T-helper 17 cell (primary cell): ENCODE results near the gene IL23R. TPM values are rescaled to one million over a fixed set of nuclear protein-coding genes. Genes with fewer than 3 reads are reported as not detected.
A peak's percentile ranks its signal among the peaks of the same experiment; 100 is the strongest.
"Not testable (repeated sequence)": the region's sequence is repeated elsewhere in the genome, so short reads cannot be mapped to it uniquely, and the experiment has no call there.

ENCODE experiments used
- ATAC-seq: fragments of 150-1000 bp; cut with Tn5 transposase; 2 replicates; pipeline ENCODE4 v1.10.0; 2021; ENCODE audit warnings: mild to moderate bottlenecking, moderate library complexity
- DNase-seq, 3 donors: peaks; one replicate each; pipeline versions ENCODE4 v3.0.0 to v3.0.0-alpha.2; 2020 to 2021
- H3K9me3 ChIP-seq: one replicate; pipeline ENCODE4 v1.7.0; 2013; ENCODE audit warnings: low read length, mild to moderate bottlenecking; ENCODE audit not compliant: control insufficient read depth, poor library complexity, severe bottlenecking
- H3K27ac Mint-ChIP-seq: one replicate; pipeline ENCODE4 v1.8.0; 2022; ENCODE audit warnings: mild to moderate bottlenecking, moderate library complexity, mixed read lengths
- H3K27me3 Mint-ChIP-seq: one replicate; pipeline ENCODE4 v1.8.0; 2022; ENCODE audit warnings: mixed read lengths
- H3K36me3 Mint-ChIP-seq: one replicate; pipeline ENCODE4 v1.8.0; 2022; ENCODE audit warnings: low read depth, mixed read lengths
- H3K4me1 Mint-ChIP-seq: one replicate; pipeline ENCODE4 v1.8.0; 2022; ENCODE audit warnings: mild to moderate bottlenecking, mixed read lengths
- H3K4me3 Mint-ChIP-seq: one replicate; pipeline ENCODE4 v1.8.0; 2022; ENCODE audit warnings: mild to moderate bottlenecking, moderate library complexity, mixed read lengths
- total RNA-seq, 4 donors: library from RNA in 2 of 4; stranded (reverse) in 2 of 4; gene quantifications; one replicate each; pipeline ENCODE4 v1.2.3 and lab custom pipeline; 2022 to 2026

IL23R gene
- total RNA-seq, 2 donors from 2014 or later = 2.4 to 2.8 TPM

- Mint-ChIP-seq H3K27me3 (no peaks in the 10 kb centered on the region), H3K4me1 (peaks cover 13% of the 10 kb centered on the region), H3K27ac (no peak overlapping the region), H3K4me3 (peak overlapping the region; percentile 3), H3K36me3 (no peaks in the 10 kb centered on the region)
- DNase-seq = no peak
- ATAC-seq = no peak
- H3K9me3 ChIP-seq = no peaks in the 10 kb centered on the region
Measured at GRCh38 chr1:67189953-67190352, 23.7 kb downstream of the IL23R start.

- no peak overlapping the region for H3K27ac Mint-ChIP-seq
- H3K9me3 ChIP-seq = no peaks in the 10 kb centered on the region
- ATAC-seq = no peak
- peaks cover 13% of the 10 kb centered on the region for H3K4me1 Mint-ChIP-seq
- DNase-seq = no peak
- H3K4me3 Mint-ChIP-seq = no peak overlapping the region
- no peaks in the 10 kb centered on the region for H3K36me3 Mint-ChIP-seq
- no peaks in the 10 kb centered on the region for H3K27me3 Mint-ChIP-seq
Measured at GRCh38 chr1:67190410-67190809, 24.2 kb downstream of the IL23R start.

GRCh38 chr1:67190942-67191341, 24.7 kb downstream of the IL23R start:
- ATAC-seq = no peak

GRCh38 chr1:67191668-67192520, 25.6 kb downstream of the IL23R start:
- no peak for DNase-seq
- no peak for ATAC-seq
- no peak overlapping the region for H3K27ac Mint-ChIP-seq
- H3K4me1 Mint-ChIP-seq = peaks cover 17% of the 10 kb centered on the region
- H3K9me3 ChIP-seq = no peaks in the 10 kb centered on the region
- peaks cover 2% of the 10 kb centered on the region for H3K36me3 Mint-ChIP-seq
- no peaks in the 10 kb centered on the region for H3K27me3 Mint-ChIP-seq
- no peak overlapping the region for H3K4me3 Mint-ChIP-seq

More at GRCh38 chr1:67190942-67191341, 24.7 kb downstream of the IL23R start:
- DNase-seq = no peak
- Mint-ChIP-seq H3K27me3 (no peaks in the 10 kb centered on the region), H3K4me1 (peaks cover 14% of the 10 kb centered on the region), H3K36me3 (no peaks in the 10 kb centered on the region), H3K27ac (no peak overlapping the region), H3K4me3 (no peak overlapping the region)
- H3K9me3 ChIP-seq = no peaks in the 10 kb centered on the region

GRCh38 chr1:67192902-67193301, 26.6 kb downstream of the IL23R start:
- no peak overlapping the region for H3K27ac Mint-ChIP-seq
- peaks cover 18% of the 10 kb centered on the region for H3K4me1 Mint-ChIP-seq
- H3K27me3 Mint-ChIP-seq = no peaks in the 10 kb centered on the region
- H3K4me3 Mint-ChIP-seq = no peak overlapping the region
- H3K9me3 ChIP-seq = no peaks in the 10 kb centered on the region
- H3K36me3 Mint-ChIP-seq = peaks cover 2% of the 10 kb centered on the region
- no peak for DNase-seq
- no peak for ATAC-seq

- Mint-ChIP-seq H3K27me3 (no peaks in the 10 kb centered on the region), H3K36me3 (peaks cover 5% of the 10 kb centered on the region), H3K27ac (no peak overlapping the region), H3K4me3 (peak overlapping the region; percentile 65), H3K4me1 (peaks cover 18% of the 10 kb centered on the region)
- DNase-seq = no peak
- H3K9me3 ChIP-seq = no peaks in the 10 kb centered on the region
- no peak for ATAC-seq
Measured at GRCh38 chr1:67193704-67194103, 27.4 kb downstream of the IL23R start.

GRCh38 chr1:67194209-67194863, 28.1 kb downstream of the IL23R start:
- Mint-ChIP-seq H3K4me3 (peak overlapping the region; percentile 65), H3K36me3 (peaks cover 5% of the 10 kb centered on the region), H3K4me1 (peaks cover 21% of the 10 kb centered on the region), H3K27me3 (no peaks in the 10 kb centered on the region), H3K27ac (no peak overlapping the region)
- ATAC-seq = peak; percentile 85
- DNase-seq = no peak
- H3K9me3 ChIP-seq = no peaks in the 10 kb centered on the region

GRCh38 chr1:67200755-67201154, 34.5 kb downstream of the IL23R start:
- H3K4me1 Mint-ChIP-seq = peaks cover 12% of the 10 kb centered on the region
- H3K36me3 Mint-ChIP-seq = peaks cover 5% of the 10 kb centered on the region

GRCh38 chr1:67201891-67202290, 35.6 kb downstream of the IL23R start:
- H3K4me1 Mint-ChIP-seq = peaks cover 7% of the 10 kb centered on the region
- ATAC-seq (no peak), DNase-seq (no peak)
- H3K27ac Mint-ChIP-seq = no peak overlapping the region
- no peaks in the 10 kb centered on the region for H3K27me3 Mint-ChIP-seq
- H3K4me3 Mint-ChIP-seq = no peak overlapping the region
- H3K9me3 ChIP-seq = no peaks in the 10 kb centered on the region
- H3K36me3 Mint-ChIP-seq = peaks cover 3% of the 10 kb centered on the region

More at GRCh38 chr1:67200755-67201154, 34.5 kb downstream of the IL23R start:
- DNase-seq (no peak), ATAC-seq (no peak)
- no peak overlapping the region for H3K4me3 Mint-ChIP-seq
- no peaks in the 10 kb centered on the region for H3K27me3 Mint-ChIP-seq
- H3K27ac Mint-ChIP-seq = no peak overlapping the region
- no peaks in the 10 kb centered on the region for H3K9me3 ChIP-seq

- H3K27me3 Mint-ChIP-seq = no peaks in the 10 kb centered on the region
- no peak overlapping the region for H3K27ac Mint-ChIP-seq
- peaks cover 3% of the 10 kb centered on the region for H3K36me3 Mint-ChIP-seq
- no peak for ATAC-seq
- no peaks in the 10 kb centered on the region for H3K9me3 ChIP-seq
- no peak for DNase-seq
- H3K4me3 Mint-ChIP-seq = no peak overlapping the region
- H3K4me1 Mint-ChIP-seq = peaks cover 10% of the 10 kb centered on the region
Measured at GRCh38 chr1:67204298-67204980, 38.2 kb downstream of the IL23R start.

GRCh38 chr1:67207398-67207797, 41.1 kb downstream of the IL23R start:
- ATAC-seq, H3K27ac Mint-ChIP-seq, DNase-seq, H3K9me3 ChIP-seq, H3K36me3 Mint-ChIP-seq, H3K27me3 Mint-ChIP-seq, H3K4me3 Mint-ChIP-seq: not testable (repeated sequence)
- peaks cover 14% of the 10 kb centered on the region for H3K4me1 Mint-ChIP-seq

GRCh38 chr1:67208217-67208616, 42.0 kb downstream of the IL23R start:
- Mint-ChIP-seq H3K36me3 (peaks cover 3% of the 10 kb centered on the region), H3K4me3 (no peak overlapping the region), H3K27me3 (no peaks in the 10 kb centered on the region), H3K27ac (no peak overlapping the region), H3K4me1 (peaks cover 16% of the 10 kb centered on the region)
- ATAC-seq = no peak
- DNase-seq = no peak
- H3K9me3 ChIP-seq = no peaks in the 10 kb centered on the region

- Mint-ChIP-seq H3K27me3 (no peaks in the 10 kb centered on the region), H3K27ac (no peak overlapping the region), H3K4me3 (no peak overlapping the region), H3K4me1 (peaks cover 18% of the 10 kb centered on the region), H3K36me3 (peaks cover 3% of the 10 kb centered on the region)
- ATAC-seq = no peak
- no peaks in the 10 kb centered on the region for H3K9me3 ChIP-seq
- no peak for DNase-seq
Measured at GRCh38 chr1:67209521-67209920, 43.3 kb downstream of the IL23R start.
